Measurements from ENCODE around the gene MCTP1.
A peak's percentile ranks its signal among the peaks of the same experiment; 100 is the strongest.

MCTP1 gene

GRCh38 chr5:94744906-94745305 lies 540.0 kb downstream of the MCTP1 start:
- in situ Hi-C loops (cut with MboI; ENCODE audit: low pct_unique_long_range_greater_than_20kb, low sequenced_read_pairs, unreplicated experiment): no loop called here
- DNase-seq (ENCODE audit: low spot score): peak; percentile 12
- TF ChIP-seq CTCF (IDR thresholded peaks at IDR 0.05; ENCODE audit: extremely low read depth, insufficient read depth, missing control alignments): no peak

- no peak for DNase-seq (ENCODE audit: low spot score)
- TF ChIP-seq CTCF (IDR thresholded peaks at IDR 0.05; ENCODE audit: extremely low read depth, insufficient read depth, missing control alignments): no peak
- in situ Hi-C loops (cut with MboI; ENCODE audit: low pct_unique_long_range_greater_than_20kb, low sequenced_read_pairs, unreplicated experiment): no loop called here
Observed at GRCh38 chr5:94742852-94743251, 542.0 kb downstream of the MCTP1 start.

GRCh38 chr5:94740286-94740685 lies 544.6 kb downstream of the MCTP1 start:
- in situ Hi-C loops (cut with MboI; ENCODE audit: low pct_unique_long_range_greater_than_20kb, low sequenced_read_pairs, unreplicated experiment): no loop called here
- no peak for DNase-seq (ENCODE audit: low spot score)
- no peak for TF ChIP-seq CTCF (IDR thresholded peaks at IDR 0.05; ENCODE audit: extremely low read depth, insufficient read depth, missing control alignments)

- no peak for DNase-seq (ENCODE audit: low spot score)
- in situ Hi-C loops (cut with MboI; ENCODE audit: low pct_unique_long_range_greater_than_20kb, low sequenced_read_pairs, unreplicated experiment): no loop called here
- no peak for TF ChIP-seq CTCF (IDR thresholded peaks at IDR 0.05; ENCODE audit: extremely low read depth, insufficient read depth, missing control alignments)
Observed at GRCh38 chr5:94736498-94736897, 548.4 kb downstream of the MCTP1 start.

- in situ Hi-C loops (cut with MboI; ENCODE audit: low pct_unique_long_range_greater_than_20kb, low sequenced_read_pairs, unreplicated experiment): no loop called here
- TF ChIP-seq CTCF (IDR thresholded peaks at IDR 0.05; ENCODE audit: extremely low read depth, insufficient read depth, missing control alignments): no peak
- DNase-seq (ENCODE audit: low spot score): no peak
Observed at GRCh38 chr5:94731471-94731870, 553.4 kb downstream of the MCTP1 start.

- DNase-seq (ENCODE audit: low spot score): no peak
- in situ Hi-C loops (cut with MboI; ENCODE audit: low pct_unique_long_range_greater_than_20kb, low sequenced_read_pairs, unreplicated experiment): no loop called here
- no peak for TF ChIP-seq CTCF (IDR thresholded peaks at IDR 0.05; ENCODE audit: extremely low read depth, insufficient read depth, missing control alignments)
Observed at GRCh38 chr5:94725142-94725541, 559.8 kb downstream of the MCTP1 start.

GRCh38 chr5:94715768-94716167 lies 569.1 kb downstream of the MCTP1 start:
- no peak for DNase-seq (ENCODE audit: low spot score)
- TF ChIP-seq CTCF (IDR thresholded peaks at IDR 0.05; ENCODE audit: extremely low read depth, insufficient read depth, missing control alignments): no peak
- in situ Hi-C loops (cut with MboI; ENCODE audit: low pct_unique_long_range_greater_than_20kb, low sequenced_read_pairs, unreplicated experiment): no loop called here
